Astrocyte of the cerebellum (primary cell): Measurements from ENCODE around the gene RMND1.
"Not testable (repeated sequence)": the region's sequence is repeated elsewhere in the genome, so short reads cannot be mapped to it uniquely, and the experiment has no call there.

Experiments
- DNase-seq: peaks from one replicate; pipeline ENCODE4 v3.0.0-alpha.2; 2011; ENCODE audit warnings: low read depth
- H3K4me3 ChIP-seq: 2 replicates; pipeline ENCODE4 v1.5.1; 2011; ENCODE audit warnings: mild to moderate bottlenecking, low read depth, low read length, moderate library complexity
- in situ Hi-C: cut with HindIII; loops from 2 replicates; pipeline ENCODE4 v1.10.0; 2017; ENCODE audit warnings: low sequenced_read_pairs
- TF ChIP-seq, protein P1 (sequence below): IDR thresholded peaks from 2 replicates; pipeline ENCODE4 v1.5.1; 2012; ENCODE audit warnings: low read length, low read depth, moderate library complexity, mild to moderate bottlenecking; ENCODE audit errors: missing control alignments

RMND1 gene

DNA sequence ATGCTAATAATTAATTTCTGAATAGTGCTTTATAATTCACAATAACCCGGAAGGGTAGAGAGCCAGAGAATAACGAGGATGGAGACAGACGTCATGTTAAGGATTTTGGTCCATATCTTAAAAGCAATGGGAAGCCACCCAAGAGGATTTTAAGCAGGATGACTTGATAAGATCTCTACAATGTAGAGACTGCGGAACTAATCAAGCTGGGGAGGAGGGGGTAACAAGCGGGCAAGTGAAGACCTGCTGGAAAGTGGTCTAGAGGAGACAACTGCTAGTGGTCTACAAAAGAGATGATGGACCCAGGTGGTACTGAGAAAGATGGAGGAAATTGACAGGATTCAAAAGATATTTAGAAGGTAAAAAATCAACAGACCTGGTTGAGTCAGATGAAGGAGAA is 67.8 kb downstream of the RMND1 start:
- DNase-seq = no peak
- TF ChIP-seq, protein P1, sequence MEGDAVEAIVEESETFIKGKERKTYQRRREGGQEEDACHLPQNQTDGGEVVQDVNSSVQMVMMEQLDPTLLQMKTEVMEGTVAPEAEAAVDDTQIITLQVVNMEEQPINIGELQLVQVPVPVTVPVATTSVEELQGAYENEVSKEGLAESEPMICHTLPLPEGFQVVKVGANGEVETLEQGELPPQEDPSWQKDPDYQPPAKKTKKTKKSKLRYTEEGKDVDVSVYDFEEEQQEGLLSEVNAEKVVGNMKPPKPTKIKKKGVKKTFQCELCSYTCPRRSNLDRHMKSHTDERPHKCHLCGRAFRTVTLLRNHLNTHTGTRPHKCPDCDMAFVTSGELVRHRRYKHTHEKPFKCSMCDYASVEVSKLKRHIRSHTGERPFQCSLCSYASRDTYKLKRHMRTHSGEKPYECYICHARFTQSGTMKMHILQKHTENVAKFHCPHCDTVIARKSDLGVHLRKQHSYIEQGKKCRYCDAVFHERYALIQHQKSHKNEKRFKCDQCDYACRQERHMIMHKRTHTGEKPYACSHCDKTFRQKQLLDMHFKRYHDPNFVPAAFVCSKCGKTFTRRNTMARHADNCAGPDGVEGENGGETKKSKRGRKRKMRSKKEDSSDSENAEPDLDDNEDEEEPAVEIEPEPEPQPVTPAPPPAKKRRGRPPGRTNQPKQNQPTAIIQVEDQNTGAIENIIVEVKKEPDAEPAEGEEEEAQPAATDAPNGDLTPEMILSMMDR = no peak
- in situ Hi-C loops = no loop called here
- H3K4me3 ChIP-seq = no peak overlapping the region

DNA sequence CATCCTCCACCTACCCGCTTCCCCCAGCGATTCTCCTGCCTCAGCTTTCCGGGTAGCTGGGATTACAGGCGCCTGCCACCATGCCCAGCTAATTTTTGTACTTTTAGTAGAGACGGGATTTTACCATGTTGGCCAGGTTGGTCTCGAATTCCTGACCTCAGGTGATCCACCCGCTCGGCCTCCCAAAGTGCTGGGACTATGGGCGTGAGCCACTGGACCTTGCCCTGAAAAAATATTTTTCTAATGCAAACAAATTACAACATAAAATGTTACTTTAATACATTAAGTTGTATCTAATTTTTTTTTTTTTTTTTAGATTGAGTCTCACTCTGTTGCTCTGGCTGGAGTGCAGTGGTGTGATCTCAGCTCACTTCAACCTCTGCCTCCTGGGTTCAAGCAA is 69.3 kb downstream of the RMND1 start:
- DNase-seq, in situ Hi-C loops, H3K4me3 ChIP-seq: not testable (repeated sequence)

DNA sequence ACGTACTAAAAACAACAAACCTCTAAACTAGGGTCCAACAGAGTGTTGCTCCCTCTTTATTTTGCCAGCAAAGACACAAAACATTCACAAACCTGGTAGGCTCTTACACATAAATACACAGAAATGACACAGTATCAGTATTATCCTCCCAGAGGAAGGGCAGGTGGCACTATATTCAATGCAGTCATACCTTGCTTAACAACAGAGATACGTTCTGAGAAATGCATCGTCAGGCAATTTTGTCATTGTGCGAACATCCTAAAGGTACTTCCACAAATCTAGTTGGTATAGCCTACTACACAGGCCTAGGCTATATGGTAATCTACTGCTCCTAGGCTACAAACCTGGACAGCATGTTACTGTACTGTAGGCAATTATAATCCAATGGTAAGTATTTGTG is 70.2 kb downstream of the RMND1 start:
- in situ Hi-C loops = no loop called here
- no peak for DNase-seq
- TF ChIP-seq, protein P1 = no peak
- H3K4me3 ChIP-seq = no peak overlapping the region

DNA sequence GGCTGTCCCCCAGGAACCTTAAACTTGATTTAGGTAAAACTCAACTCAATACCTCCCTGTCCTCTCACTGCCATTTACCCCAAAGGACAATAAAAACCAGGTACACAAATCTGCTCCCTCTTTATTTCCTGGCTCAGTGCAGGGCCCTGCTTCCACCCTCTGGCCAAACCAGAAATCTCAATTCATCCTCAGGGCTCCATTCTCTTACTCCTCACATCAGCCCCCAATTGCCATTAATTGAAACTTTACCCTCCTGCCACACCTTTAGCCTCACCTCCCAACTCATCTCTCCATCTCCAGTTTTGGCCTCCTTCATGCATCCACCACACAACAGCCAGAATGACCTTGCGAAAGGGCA is 71.1 kb downstream of the RMND1 start:
- H3K4me3 ChIP-seq = no peak overlapping the region
- in situ Hi-C loops = no loop called here
- no peak for DNase-seq

DNA sequence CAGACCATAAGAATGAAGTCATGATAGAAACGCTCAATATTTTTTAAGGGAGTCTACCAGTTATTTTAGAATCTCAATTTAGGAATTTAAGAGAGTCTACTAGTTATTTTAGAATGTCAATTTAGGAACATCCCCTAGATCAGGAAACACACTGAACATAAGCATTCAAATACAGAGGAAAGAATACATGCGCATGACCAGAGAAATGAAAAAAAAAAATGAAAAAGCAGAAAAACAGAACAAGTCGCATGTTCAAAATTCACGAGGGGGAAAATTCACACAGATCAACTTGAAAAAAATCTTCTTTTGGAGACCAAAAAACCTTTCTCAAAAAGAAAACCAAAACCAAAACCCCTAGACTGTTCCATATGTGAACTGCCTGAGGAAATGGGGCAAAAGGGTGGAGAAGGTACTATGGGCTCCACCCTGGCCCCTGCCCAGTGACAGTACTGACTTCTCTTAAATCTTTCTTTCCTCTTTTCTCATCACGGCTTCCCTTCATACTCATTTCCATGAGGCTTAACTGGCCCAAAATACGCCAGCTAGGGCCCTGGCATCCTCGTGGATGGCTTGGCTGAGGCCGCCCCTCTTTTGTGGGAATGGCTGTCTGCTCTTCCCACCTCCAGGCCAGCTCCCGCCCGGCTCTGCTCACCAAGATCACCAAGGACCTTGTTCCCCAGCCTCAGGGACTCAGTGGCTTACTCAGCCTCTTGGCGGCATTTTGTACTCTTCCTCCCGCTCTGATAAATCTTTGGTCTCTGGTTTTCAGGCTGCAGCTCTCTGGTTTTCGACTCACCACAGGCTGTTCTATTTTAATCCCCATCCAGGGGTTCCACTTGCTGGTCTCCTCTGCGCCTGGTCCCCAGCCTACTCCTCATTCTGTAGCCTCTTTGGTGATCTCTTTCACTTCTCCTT is 71.7 kb downstream of the RMND1 start:
- TF ChIP-seq, protein P1 = no peak
- DNase-seq = no peak
- no peak overlapping the region for H3K4me3 ChIP-seq
- in situ Hi-C loops = no loop called here

More for the DNA sequence above, 71.1 kb downstream of the RMND1 start:
- TF ChIP-seq, protein P1 = no peak

DNA sequence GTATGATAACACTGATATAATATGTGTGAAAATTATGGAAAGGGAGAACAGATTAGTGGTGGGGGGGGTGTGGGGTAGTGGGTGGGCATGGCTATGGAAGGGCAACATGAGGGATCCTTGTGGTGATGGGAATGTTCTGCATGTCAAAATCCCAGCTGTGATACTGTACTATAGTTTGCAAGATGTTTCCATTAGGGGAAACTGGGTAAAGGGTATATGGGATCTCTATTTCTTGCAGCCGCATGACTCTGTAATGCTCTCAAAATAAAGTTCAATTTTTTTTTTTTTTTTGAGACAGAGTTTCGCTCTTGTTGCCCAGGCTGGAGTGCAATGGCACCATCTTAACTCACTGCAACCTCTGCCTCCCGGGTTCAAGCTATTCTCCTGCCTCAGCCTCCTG is 74.8 kb downstream of the RMND1 start:
- no peak overlapping the region for H3K4me3 ChIP-seq
- no peak for DNase-seq
- TF ChIP-seq, protein P1 = no peak
- in situ Hi-C loops = no loop called here

DNA sequence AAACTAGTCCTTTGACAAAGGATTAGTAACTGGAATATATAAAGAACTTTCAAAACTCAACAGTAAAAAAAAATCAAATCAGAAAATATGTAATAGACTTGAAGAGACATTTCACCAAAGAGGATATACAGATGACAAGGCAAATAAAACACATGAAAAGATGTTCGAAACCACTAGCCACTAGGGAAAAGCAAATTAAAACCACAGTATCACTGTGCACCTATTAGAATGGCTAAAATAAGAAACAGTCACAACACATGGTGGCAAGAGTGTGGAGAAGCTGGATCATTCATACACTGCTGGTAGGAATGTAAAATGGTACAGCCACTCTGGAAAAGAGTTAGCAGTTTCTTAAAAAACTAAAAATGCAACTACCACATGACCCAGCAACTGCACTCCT is 75.5 kb downstream of the RMND1 start:
- H3K4me3 ChIP-seq = no peak overlapping the region
- TF ChIP-seq, protein P1 = no peak
- no peak for DNase-seq
- in situ Hi-C loops = no loop called here
